ENCODE data around the gene CYP2D6.
"Not testable (repeated sequence)": the region's sequence is repeated elsewhere in the genome, so short reads cannot be mapped to it uniquely, and the experiment has no call there.

Gene CYP2D6

GRCh38 chr22:42155053-42155543 is 24.5 kb upstream of the CYP2D6 start:
- no peak overlapping the region for H3K9ac ChIP-seq (ENCODE audit: low read depth, low read length)
- no peaks in the 10 kb centered on the region for H3K9me3 ChIP-seq (ENCODE audit: control insufficient read depth, insufficient read depth, low read length)
- H3K4me3 ChIP-seq (ENCODE audit: low read depth, low read length), result no peak overlapping the region
- H3K27me3 ChIP-seq (ENCODE audit: control insufficient read depth, insufficient read depth, low read length), result no peaks in the 10 kb centered on the region
- peaks cover 6% of the 10 kb centered on the region for H3K36me3 ChIP-seq (ENCODE audit: control insufficient read depth, insufficient read depth, low read length)
- no peaks in the 10 kb centered on the region for H3K4me1 ChIP-seq (ENCODE audit: control insufficient read depth, insufficient read depth, low read length)

GRCh38 chr22:42154293-42155052 is 23.9 kb upstream of the CYP2D6 start:
- Histone ChIP-seq H3K4me1 (ENCODE audit: control insufficient read depth, insufficient read depth, low read length) (no peaks in the 10 kb centered on the region), H3K27me3 (ENCODE audit: control insufficient read depth, insufficient read depth, low read length) (no peaks in the 10 kb centered on the region), H3K36me3 (ENCODE audit: control insufficient read depth, insufficient read depth, low read length) (peaks cover 9% of the 10 kb centered on the region), H3K4me3 (ENCODE audit: low read depth, low read length) (no peak overlapping the region), H3K9me3 (ENCODE audit: control insufficient read depth, insufficient read depth, low read length) (no peaks in the 10 kb centered on the region), H3K9ac (ENCODE audit: low read depth, low read length) (no peak overlapping the region)

GRCh38 chr22:42152661-42153270 is 22.2 kb upstream of the CYP2D6 start:
- H3K4me1 ChIP-seq (ENCODE audit: control insufficient read depth, insufficient read depth, low read length), result no peaks in the 10 kb centered on the region
- peaks cover 9% of the 10 kb centered on the region for H3K36me3 ChIP-seq (ENCODE audit: control insufficient read depth, insufficient read depth, low read length)
- H3K9me3 ChIP-seq (ENCODE audit: control insufficient read depth, insufficient read depth, low read length), result no peaks in the 10 kb centered on the region
- no peaks in the 10 kb centered on the region for H3K27me3 ChIP-seq (ENCODE audit: control insufficient read depth, insufficient read depth, low read length)
- H3K4me3 ChIP-seq (ENCODE audit: low read depth, low read length), result no peak overlapping the region
- H3K9ac ChIP-seq (ENCODE audit: low read depth, low read length), result no peak overlapping the region

GRCh38 chr22:42151924-42152635 is 21.5 kb upstream of the CYP2D6 start:
- H3K9ac ChIP-seq (ENCODE audit: low read depth, low read length), result no peak overlapping the region
- no peaks in the 10 kb centered on the region for H3K9me3 ChIP-seq (ENCODE audit: control insufficient read depth, insufficient read depth, low read length)
- H3K4me1 ChIP-seq (ENCODE audit: control insufficient read depth, insufficient read depth, low read length), result no peaks in the 10 kb centered on the region
- H3K4me3 ChIP-seq (ENCODE audit: low read depth, low read length), result no peak overlapping the region
- no peaks in the 10 kb centered on the region for H3K27me3 ChIP-seq (ENCODE audit: control insufficient read depth, insufficient read depth, low read length)
- peaks cover 9% of the 10 kb centered on the region for H3K36me3 ChIP-seq (ENCODE audit: control insufficient read depth, insufficient read depth, low read length)

GRCh38 chr22:42150727-42151590 is 20.3 kb upstream of the CYP2D6 start:
- Histone ChIP-seq H3K9ac (ENCODE audit: low read depth, low read length) (no peak overlapping the region), H3K9me3 (ENCODE audit: control insufficient read depth, insufficient read depth, low read length) (no peaks in the 10 kb centered on the region), H3K4me1 (ENCODE audit: control insufficient read depth, insufficient read depth, low read length) (no peaks in the 10 kb centered on the region), H3K4me3 (ENCODE audit: low read depth, low read length) (no peak overlapping the region), H3K27me3 (ENCODE audit: control insufficient read depth, insufficient read depth, low read length) (no peaks in the 10 kb centered on the region), H3K36me3 (ENCODE audit: control insufficient read depth, insufficient read depth, low read length) (peaks cover 9% of the 10 kb centered on the region)

- H3K4me1 ChIP-seq (ENCODE audit: control insufficient read depth, insufficient read depth, low read length); H3K4me3 ChIP-seq (ENCODE audit: low read depth, low read length); H3K36me3 ChIP-seq (ENCODE audit: control insufficient read depth, insufficient read depth, low read length); H3K9ac ChIP-seq (ENCODE audit: low read depth, low read length); H3K9me3 ChIP-seq (ENCODE audit: control insufficient read depth, insufficient read depth, low read length); H3K27me3 ChIP-seq (ENCODE audit: control insufficient read depth, insufficient read depth, low read length): not testable (repeated sequence)
These were observed 19.2 kb upstream of the CYP2D6 start for GRCh38 chr22:42149798-42150197.

GRCh38 chr22:42145175-42145574 is 14.6 kb upstream of the CYP2D6 start:
- H3K36me3 ChIP-seq (ENCODE audit: control insufficient read depth, insufficient read depth, low read length), result peaks cover 6% of the 10 kb centered on the region
- H3K4me1 ChIP-seq (ENCODE audit: control insufficient read depth, insufficient read depth, low read length), result no peaks in the 10 kb centered on the region
- no peak overlapping the region for H3K4me3 ChIP-seq (ENCODE audit: low read depth, low read length)
- no peaks in the 10 kb centered on the region for H3K9me3 ChIP-seq (ENCODE audit: control insufficient read depth, insufficient read depth, low read length)
- H3K9ac ChIP-seq (ENCODE audit: low read depth, low read length), result no peak overlapping the region
- H3K27me3 ChIP-seq (ENCODE audit: control insufficient read depth, insufficient read depth, low read length), result no peaks in the 10 kb centered on the region

GRCh38 chr22:42143859-42144822 is 13.5 kb upstream of the CYP2D6 start:
- not testable (repeated sequence) for H3K4me1 ChIP-seq (ENCODE audit: control insufficient read depth, insufficient read depth, low read length); H3K27me3 ChIP-seq (ENCODE audit: control insufficient read depth, insufficient read depth, low read length); H3K9me3 ChIP-seq (ENCODE audit: control insufficient read depth, insufficient read depth, low read length); H3K4me3 ChIP-seq (ENCODE audit: low read depth, low read length); H3K9ac ChIP-seq (ENCODE audit: low read depth, low read length); H3K36me3 ChIP-seq (ENCODE audit: control insufficient read depth, insufficient read depth, low read length)

GRCh38 chr22:42142771-42143461 is 12.3 kb upstream of the CYP2D6 start:
- peaks cover 7% of the 10 kb centered on the region for H3K36me3 ChIP-seq (ENCODE audit: control insufficient read depth, insufficient read depth, low read length)
- H3K9ac ChIP-seq (ENCODE audit: low read depth, low read length), result no peak overlapping the region
- H3K27me3 ChIP-seq (ENCODE audit: control insufficient read depth, insufficient read depth, low read length), result no peaks in the 10 kb centered on the region
- H3K4me1 ChIP-seq (ENCODE audit: control insufficient read depth, insufficient read depth, low read length), result no peaks in the 10 kb centered on the region
- H3K4me3 ChIP-seq (ENCODE audit: low read depth, low read length), result no peak overlapping the region
- H3K9me3 ChIP-seq (ENCODE audit: control insufficient read depth, insufficient read depth, low read length), result no peaks in the 10 kb centered on the region

GRCh38 chr22:42141307-42142057 is 10.9 kb upstream of the CYP2D6 start:
- H3K27me3 ChIP-seq (ENCODE audit: control insufficient read depth, insufficient read depth, low read length); H3K4me1 ChIP-seq (ENCODE audit: control insufficient read depth, insufficient read depth, low read length); H3K4me3 ChIP-seq (ENCODE audit: low read depth, low read length); H3K36me3 ChIP-seq (ENCODE audit: control insufficient read depth, insufficient read depth, low read length); H3K9ac ChIP-seq (ENCODE audit: low read depth, low read length); H3K9me3 ChIP-seq (ENCODE audit: control insufficient read depth, insufficient read depth, low read length): not testable (repeated sequence)
